A673 (cell line): Measurements from ENCODE around the gene AQP12B.

Source experiments
- CTCF ChIP-seq: fragments of 300-800, 200-600 bp; sonication (generic); conservative IDR thresholded peaks from 2 replicates; pipeline ENCODE4 v1.5.1; 2017; ENCODE audit warnings: low read depth, mild to moderate bottlenecking, antibody characterized with exemption, low read length, moderate library complexity, mixed read lengths
- EZH2 ChIP-seq: fragments of 200-600 bp; sonication (generic); IDR thresholded peaks from 2 replicates; pipeline ENCODE4 v1.6.1; 2017; ENCODE audit warnings: borderline replicate concordance, low read depth, mild to moderate bottlenecking, mixed read lengths, antibody characterized with exemption, low read length; ENCODE audit not compliant: poor library complexity, severe bottlenecking

- TF ChIP-seq CTCF (no peak), EZH2 (no peak)
These were observed 46.6 kb downstream of the AQP12B start for GRCh38 chr2:240635998-240636547.
